HEK293 (cell line): ENCODE measurements around the gene SP4.

Experiments used
- ZNF707 ChIP-seq: fragments of 450-650 bp; formaldehyde crosslinking; IDR thresholded peaks from 2 replicates; pipeline ENCODE4 v1.5.1; 2016; ENCODE audit warnings: missing biosample characterization, missing genetic modification characterization
- TF ChIP-seq, protein P1 (sequence below): fragments of 450-650 bp; formaldehyde crosslinking; IDR thresholded peaks from 2 replicates; pipeline ENCODE4 v1.5.1; 2016; ENCODE audit warnings: missing biosample characterization, missing genetic modification characterization
- TF ChIP-seq, protein P2 (sequence below): fragments of 450-650 bp; formaldehyde crosslinking; IDR thresholded peaks from 2 replicates; pipeline ENCODE4 v1.5.1; 2016; ENCODE audit warnings: missing biosample characterization, missing genetic modification characterization
- TF ChIP-seq, protein P3 (sequence below): fragments of 450-650 bp; formaldehyde crosslinking; IDR thresholded peaks from 2 replicates; pipeline ENCODE4 v1.5.1; 2016; ENCODE audit warnings: missing biosample characterization, missing genetic modification characterization

DNA sequence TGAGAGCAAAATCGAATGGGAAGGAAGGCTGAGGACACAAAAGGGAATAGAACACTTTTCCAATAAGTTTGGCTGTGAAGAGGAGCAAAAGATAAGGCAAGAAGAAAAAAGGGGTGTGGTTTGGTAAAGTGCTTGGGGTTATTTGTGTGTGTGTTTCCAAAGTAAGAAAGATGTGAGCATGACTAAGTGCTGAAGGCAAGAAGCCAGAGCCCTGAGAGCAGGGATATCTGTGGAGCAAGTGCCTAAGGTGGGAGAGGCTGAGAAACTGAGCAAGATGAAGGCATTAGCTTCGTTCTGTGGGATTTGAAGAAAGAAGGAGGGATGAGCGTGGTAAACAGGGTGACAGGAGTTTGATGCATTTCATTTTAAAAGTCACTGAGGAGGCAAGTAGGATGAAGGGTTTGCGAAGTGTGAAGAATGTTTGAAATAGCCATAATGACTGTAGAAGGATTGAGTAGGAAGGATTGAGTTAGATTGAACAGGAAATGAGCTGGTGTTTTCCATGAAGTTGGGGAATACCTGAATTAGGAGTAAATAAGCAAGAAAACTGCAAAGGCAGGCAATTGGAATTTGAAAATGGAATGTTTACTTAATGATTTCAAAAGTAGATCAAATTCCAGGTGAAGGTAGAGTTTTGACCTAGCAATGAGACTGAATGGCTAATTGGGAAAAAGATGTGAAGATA, 19.9 kb upstream of the SP4 start:
- TF ChIP-seq ZNF707 (tag by site-specific recombination), result no peak
- TF ChIP-seq, protein P1, sequence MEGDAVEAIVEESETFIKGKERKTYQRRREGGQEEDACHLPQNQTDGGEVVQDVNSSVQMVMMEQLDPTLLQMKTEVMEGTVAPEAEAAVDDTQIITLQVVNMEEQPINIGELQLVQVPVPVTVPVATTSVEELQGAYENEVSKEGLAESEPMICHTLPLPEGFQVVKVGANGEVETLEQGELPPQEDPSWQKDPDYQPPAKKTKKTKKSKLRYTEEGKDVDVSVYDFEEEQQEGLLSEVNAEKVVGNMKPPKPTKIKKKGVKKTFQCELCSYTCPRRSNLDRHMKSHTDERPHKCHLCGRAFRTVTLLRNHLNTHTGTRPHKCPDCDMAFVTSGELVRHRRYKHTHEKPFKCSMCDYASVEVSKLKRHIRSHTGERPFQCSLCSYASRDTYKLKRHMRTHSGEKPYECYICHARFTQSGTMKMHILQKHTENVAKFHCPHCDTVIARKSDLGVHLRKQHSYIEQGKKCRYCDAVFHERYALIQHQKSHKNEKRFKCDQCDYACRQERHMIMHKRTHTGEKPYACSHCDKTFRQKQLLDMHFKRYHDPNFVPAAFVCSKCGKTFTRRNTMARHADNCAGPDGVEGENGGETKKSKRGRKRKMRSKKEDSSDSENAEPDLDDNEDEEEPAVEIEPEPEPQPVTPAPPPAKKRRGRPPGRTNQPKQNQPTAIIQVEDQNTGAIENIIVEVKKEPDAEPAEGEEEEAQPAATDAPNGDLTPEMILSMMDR (tag by site-specific recombination), result no peak
- TF ChIP-seq, protein P2, sequence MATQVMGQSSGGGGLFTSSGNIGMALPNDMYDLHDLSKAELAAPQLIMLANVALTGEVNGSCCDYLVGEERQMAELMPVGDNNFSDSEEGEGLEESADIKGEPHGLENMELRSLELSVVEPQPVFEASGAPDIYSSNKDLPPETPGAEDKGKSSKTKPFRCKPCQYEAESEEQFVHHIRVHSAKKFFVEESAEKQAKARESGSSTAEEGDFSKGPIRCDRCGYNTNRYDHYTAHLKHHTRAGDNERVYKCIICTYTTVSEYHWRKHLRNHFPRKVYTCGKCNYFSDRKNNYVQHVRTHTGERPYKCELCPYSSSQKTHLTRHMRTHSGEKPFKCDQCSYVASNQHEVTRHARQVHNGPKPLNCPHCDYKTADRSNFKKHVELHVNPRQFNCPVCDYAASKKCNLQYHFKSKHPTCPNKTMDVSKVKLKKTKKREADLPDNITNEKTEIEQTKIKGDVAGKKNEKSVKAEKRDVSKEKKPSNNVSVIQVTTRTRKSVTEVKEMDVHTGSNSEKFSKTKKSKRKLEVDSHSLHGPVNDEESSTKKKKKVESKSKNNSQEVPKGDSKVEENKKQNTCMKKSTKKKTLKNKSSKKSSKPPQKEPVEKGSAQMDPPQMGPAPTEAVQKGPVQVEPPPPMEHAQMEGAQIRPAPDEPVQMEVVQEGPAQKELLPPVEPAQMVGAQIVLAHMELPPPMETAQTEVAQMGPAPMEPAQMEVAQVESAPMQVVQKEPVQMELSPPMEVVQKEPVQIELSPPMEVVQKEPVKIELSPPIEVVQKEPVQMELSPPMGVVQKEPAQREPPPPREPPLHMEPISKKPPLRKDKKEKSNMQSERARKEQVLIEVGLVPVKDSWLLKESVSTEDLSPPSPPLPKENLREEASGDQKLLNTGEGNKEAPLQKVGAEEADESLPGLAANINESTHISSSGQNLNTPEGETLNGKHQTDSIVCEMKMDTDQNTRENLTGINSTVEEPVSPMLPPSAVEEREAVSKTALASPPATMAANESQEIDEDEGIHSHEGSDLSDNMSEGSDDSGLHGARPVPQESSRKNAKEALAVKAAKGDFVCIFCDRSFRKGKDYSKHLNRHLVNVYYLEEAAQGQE (tag by site-specific recombination), result no peak
- TF ChIP-seq, protein P3, sequence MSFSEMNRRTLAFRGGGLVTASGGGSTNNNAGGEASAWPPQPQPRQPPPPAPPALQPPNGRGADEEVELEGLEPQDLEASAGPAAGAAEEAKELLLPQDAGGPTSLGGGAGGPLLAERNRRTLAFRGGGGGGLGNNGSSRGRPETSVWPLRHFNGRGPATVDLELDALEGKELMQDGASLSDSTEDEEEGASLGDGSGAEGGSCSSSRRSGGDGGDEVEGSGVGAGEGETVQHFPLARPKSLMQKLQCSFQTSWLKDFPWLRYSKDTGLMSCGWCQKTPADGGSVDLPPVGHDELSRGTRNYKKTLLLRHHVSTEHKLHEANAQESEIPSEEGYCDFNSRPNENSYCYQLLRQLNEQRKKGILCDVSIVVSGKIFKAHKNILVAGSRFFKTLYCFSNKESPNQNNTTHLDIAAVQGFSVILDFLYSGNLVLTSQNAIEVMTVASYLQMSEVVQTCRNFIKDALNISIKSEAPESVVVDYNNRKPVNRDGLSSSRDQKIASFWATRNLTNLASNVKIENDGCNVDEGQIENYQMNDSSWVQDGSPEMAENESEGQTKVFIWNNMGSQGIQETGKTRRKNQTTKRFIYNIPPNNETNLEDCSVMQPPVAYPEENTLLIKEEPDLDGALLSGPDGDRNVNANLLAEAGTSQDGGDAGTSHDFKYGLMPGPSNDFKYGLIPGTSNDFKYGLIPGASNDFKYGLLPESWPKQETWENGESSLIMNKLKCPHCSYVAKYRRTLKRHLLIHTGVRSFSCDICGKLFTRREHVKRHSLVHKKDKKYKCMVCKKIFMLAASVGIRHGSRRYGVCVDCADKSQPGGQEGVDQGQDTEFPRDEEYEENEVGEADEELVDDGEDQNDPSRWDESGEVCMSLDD (tag by site-specific recombination), result no peak
